Left kidney (tissue), 2 donors: ENCODE results near the gene PINK1. TPM values are rescaled to one million over a fixed set of nuclear protein-coding genes. Genes with fewer than 3 reads are reported as not detected.
"Not testable (repeated sequence)": the region's sequence is repeated elsewhere in the genome, so short reads cannot be mapped to it uniquely, and the experiment has no call there.

Source experiments
- DNase-seq: peaks from one replicate; pipeline ENCODE4 v3.0.0-alpha.2; 2013
- polyA plus RNA-seq: library from polyadenylated mRNA; unstranded; fragments of 120-200 nt; gene quantifications from one replicate; pipeline ENCODE4 v1.2.1, GENCODE V29; 2013; ENCODE audit not compliant: insufficient read length

Gene PINK1
- polyA plus RNA-seq, 1 donor = 64.8 TPM

- DNase-seq = not testable (repeated sequence)
Observed at GRCh38 chr1:20673626-20674025, 40.4 kb downstream of the PINK1 start.

GRCh38 chr1:20678599-20678998 is 45.3 kb downstream of the PINK1 start:
- DNase-seq = no peak

GRCh38 chr1:20680269-20680668 is 47.0 kb downstream of the PINK1 start:
- no peak for DNase-seq

GRCh38 chr1:20681999-20682398 is 48.7 kb downstream of the PINK1 start:
- no peak for DNase-seq

GRCh38 chr1:20682571-20683236 is 49.4 kb downstream of the PINK1 start:
- DNase-seq = no peak

GRCh38 chr1:20683614-20684013 is 50.4 kb downstream of the PINK1 start:
- no peak for DNase-seq

GRCh38 chr1:20684050-20684620 is 50.9 kb downstream of the PINK1 start:
- DNase-seq = no peak

- DNase-seq = no peak
Observed at GRCh38 chr1:20684651-20685050, 51.4 kb downstream of the PINK1 start.

GRCh38 chr1:20685099-20685662 is 51.9 kb downstream of the PINK1 start:
- no peak for DNase-seq

GRCh38 chr1:20685741-20686140 is 52.5 kb downstream of the PINK1 start:
- DNase-seq = no peak

GRCh38 chr1:20686883-20687725 is 53.8 kb downstream of the PINK1 start:
- DNase-seq = no peak

GRCh38 chr1:20689645-20690056 is 56.4 kb downstream of the PINK1 start:
- DNase-seq = no peak

GRCh38 chr1:20691872-20692271 is 58.6 kb downstream of the PINK1 start:
- DNase-seq = no peak

- no peak for DNase-seq
Observed at GRCh38 chr1:20693623-20694022, 60.4 kb downstream of the PINK1 start.

GRCh38 chr1:20695515-20695914 is 62.3 kb downstream of the PINK1 start:
- DNase-seq = no peak

- peak; percentile 87 for DNase-seq
Observed at GRCh38 chr1:20696397-20697333, 63.4 kb downstream of the PINK1 start.

GRCh38 chr1:20697563-20697962 is 64.3 kb downstream of the PINK1 start:
- no peak for DNase-seq

- DNase-seq = no peak
Observed at GRCh38 chr1:20698195-20698910, 65.1 kb downstream of the PINK1 start.

GRCh38 chr1:20699558-20699957 is 66.3 kb downstream of the PINK1 start:
- DNase-seq = no peak

- DNase-seq = no peak
Observed at GRCh38 chr1:20700636-20701215, 67.5 kb downstream of the PINK1 start.
